DMS79 treated with DMSO at 0.1 percent for 48 hours (cell line): Measurements from ENCODE around the gene PAPOLG.
"Not testable (repeated sequence)": the region's sequence is repeated elsewhere in the genome, so short reads cannot be mapped to it uniquely, and the experiment has no call there.

ENCODE experiments used
- DNase-seq: peaks from one replicate; lab custom pipeline; 2025; lab: John Stamatoyannopoulos, UW

The PAPOLG gene

GRCh38 chr2:60822987-60823386 lies 66.9 kb downstream of the PAPOLG start:
- DNase-seq: no peak

GRCh38 chr2:60823694-60824305 lies 67.7 kb downstream of the PAPOLG start:
- DNase-seq: no peak

- DNase-seq: no peak
These were observed 69.6 kb downstream of the PAPOLG start for GRCh38 chr2:60825666-60826065.

GRCh38 chr2:60826111-60826510 lies 70.0 kb downstream of the PAPOLG start:
- no peak for DNase-seq

GRCh38 chr2:60826860-60827259 lies 70.8 kb downstream of the PAPOLG start:
- DNase-seq: not testable (repeated sequence)

- no peak for DNase-seq
These were observed 71.3 kb downstream of the PAPOLG start for GRCh38 chr2:60827369-60827768.

- DNase-seq: no peak
These were observed 74.9 kb downstream of the PAPOLG start for GRCh38 chr2:60830991-60831390.

- DNase-seq: no peak
These were observed 75.9 kb downstream of the PAPOLG start for GRCh38 chr2:60831921-60832320.

GRCh38 chr2:60832621-60833020 lies 76.6 kb downstream of the PAPOLG start:
- no peak for DNase-seq

- DNase-seq: no peak
These were observed 78.2 kb downstream of the PAPOLG start for GRCh38 chr2:60834270-60834717.

- no peak for DNase-seq
These were observed 80.4 kb downstream of the PAPOLG start for GRCh38 chr2:60836491-60836890.

- DNase-seq: no peak
These were observed 81.1 kb downstream of the PAPOLG start for GRCh38 chr2:60837123-60837522.

GRCh38 chr2:60838481-60838880 lies 82.4 kb downstream of the PAPOLG start:
- DNase-seq: no peak

GRCh38 chr2:60839126-60839813 lies 83.2 kb downstream of the PAPOLG start:
- DNase-seq: no peak

- DNase-seq: no peak
These were observed 84.8 kb downstream of the PAPOLG start for GRCh38 chr2:60840880-60841279.

GRCh38 chr2:60843006-60843405 lies 86.9 kb downstream of the PAPOLG start:
- DNase-seq: no peak

GRCh38 chr2:60844105-60844504 lies 88.0 kb downstream of the PAPOLG start:
- DNase-seq: no peak

GRCh38 chr2:60847854-60848253 lies 91.8 kb downstream of the PAPOLG start:
- no peak for DNase-seq
